CD8-positive, alpha-beta memory T cell (primary cell): ENCODE measurements around the gene GNE. TPM values are rescaled to one million over a fixed set of nuclear protein-coding genes. Genes with fewer than 3 reads are reported as not detected.
A peak's percentile ranks its signal among the peaks of the same experiment; 100 is the strongest.
"Not testable (repeated sequence)": the region's sequence is repeated elsewhere in the genome, so short reads cannot be mapped to it uniquely, and the experiment has no call there.

Experiments
- CTCF ChIA-PET: fragments of 350-600 bp; sonication (Branson Sonifier 250); formaldehyde crosslinking; loops from one replicate; lab custom pipeline; 2021; ENCODE audit warnings: antibody characterized with exemption; lab: Charles Lee
- POLR2A ChIA-PET: fragments of 350-600 bp; sonication (Branson Sonifier 250); formaldehyde crosslinking; loops from one replicate; lab custom pipeline; 2021; ENCODE audit warnings: antibody characterized with exemption; lab: Charles Lee
- DNase-seq, 5 donors: peaks; one replicate each; pipeline versions ENCODE4 v3.0.0 to v3.0.0-alpha.2; 2020 to 2022; ENCODE audit warnings: mixed read lengths in 1 of 5
- H3K27ac ChIP-seq: one replicate; pipeline ENCODE4 v1.7.0; 2013; ENCODE audit warnings: low read depth, mild to moderate bottlenecking, low read length, moderate library complexity
- H3K27me3 ChIP-seq: 2 replicates; pipeline ENCODE4 v1.7.0; 2013; ENCODE audit warnings: low read length, mild to moderate bottlenecking; ENCODE audit not compliant: insufficient read depth, poor library complexity, severe bottlenecking
- H3K36me3 ChIP-seq: 2 replicates; pipeline ENCODE4 v1.7.0; 2013; ENCODE audit warnings: mild to moderate bottlenecking, low read length, moderate library complexity; ENCODE audit not compliant: insufficient read depth
- H3K4me1 ChIP-seq: 2 replicates; pipeline ENCODE4 v1.7.0; 2013; ENCODE audit warnings: mild to moderate bottlenecking, low read length, moderate library complexity; ENCODE audit not compliant: insufficient read depth
- H3K4me3 ChIP-seq: 2 replicates; pipeline ENCODE4 v1.7.0; 2013; ENCODE audit warnings: mild to moderate bottlenecking, low read length
- H3K9me3 ChIP-seq: 2 replicates; pipeline ENCODE4 v1.7.0; 2013; ENCODE audit warnings: mild to moderate bottlenecking, low read length
- H3K27ac Mint-ChIP-seq, 8 donors: one replicate each; pipeline ENCODE4 v1.8.0; 2020 to 2021; ENCODE audit warnings: mixed read lengths in 8 of 8, mild to moderate bottlenecking in 6 of 8, inconsistent platforms in 3 of 8, moderate library complexity in 3 of 8
- H3K27me3 Mint-ChIP-seq, 2 donors: one replicate each; pipeline ENCODE4 v1.8.0; 2020 to 2021; ENCODE audit warnings: mixed read lengths in 2 of 2, mild to moderate bottlenecking in 1 of 2, moderate library complexity in 1 of 2
- H3K36me3 Mint-ChIP-seq, 3 donors: one replicate each; pipeline ENCODE4 v1.8.0; 2020 to 2021; ENCODE audit warnings: mixed read lengths in 3 of 3, inconsistent platforms in 1 of 3, mild to moderate bottlenecking in 1 of 3
- H3K4me1 Mint-ChIP-seq, 3 donors: one replicate each; pipeline ENCODE4 v1.8.0; 2020 to 2021; ENCODE audit warnings: mixed read lengths in 3 of 3, inconsistent platforms in 1 of 3, mild to moderate bottlenecking in 1 of 3
- H3K4me3 Mint-ChIP-seq, 7 donors: one replicate each; pipeline ENCODE4 v1.8.0; 2020 to 2021; ENCODE audit warnings: mixed read lengths in 7 of 7, mild to moderate bottlenecking in 6 of 7, moderate library complexity in 4 of 7, inconsistent platforms in 2 of 7
- H3K9me3 Mint-ChIP-seq, 5 donors: one replicate each; pipeline ENCODE4 v1.8.0; 2020 to 2022; ENCODE audit warnings: mixed read lengths in 5 of 5, mild to moderate bottlenecking in 3 of 5, moderate library complexity in 2 of 5, inconsistent platforms in 1 of 5
- polyA plus RNA-seq: library from polyadenylated mRNA; unstranded; fragments of 300-500 nt; fragmentation: Illumina TruSeq; gene quantifications from one replicate; pipeline ENCODE4 v1.2.3, GENCODE V29; 2021
- total RNA-seq, 2 experiments: library from RNA; stranded (reverse); gene quantifications; one replicate each; pipeline ENCODE4 v1.2.3, GENCODE V29; 2021

Gene GNE
- total and polyA plus RNA-seq, 3 experiments from 2014 or later: 5.8 to 12.7 (median 11.6) TPM

- Mint-ChIP-seq H3K4me3 (peak overlapping the region in 1 of 7 donors; percentile 34), H3K36me3 (peaks cover 0 to 2% (median 0%) of the 10 kb centered on the region in 3 donors)
- CTCF ChIA-PET: no interaction called here
Measured at GRCh38 chr9:36264896-36265295, 6.6 kb upstream of the GNE start.

GRCh38 chr9:36263683-36264082 is 5.4 kb upstream of the GNE start:
- H3K9me3 ChIP-seq: no peaks in the 10 kb centered on the region
- ChIA-PET POLR2A (no interaction called here), CTCF (no interaction called here)
- Mint-ChIP-seq H3K27me3 (no peaks in the 10 kb centered on the region), H3K4me1 (peaks cover 2 to 3% (median 3%) of the 10 kb centered on the region in 3 donors), H3K4me3 (no peak overlapping the region), H3K9me3 (no peaks in the 10 kb centered on the region), H3K36me3 (peaks cover 0 to 2% (median under 1%) of the 10 kb centered on the region in 3 donors), H3K27ac (no peak overlapping the region)
- no peak overlapping the region for H3K27ac ChIP-seq
- H3K4me1 ChIP-seq: no peaks in the 10 kb centered on the region
- H3K36me3 ChIP-seq: no peaks in the 10 kb centered on the region
- no peak for DNase-seq
- H3K27me3 ChIP-seq: no peaks in the 10 kb centered on the region
- no peak overlapping the region for H3K4me3 ChIP-seq

More at GRCh38 chr9:36264896-36265295, 6.6 kb upstream of the GNE start:
- POLR2A ChIA-PET: no interaction called here
- Histone ChIP-seq H3K27ac (no peak overlapping the region), H3K4me3 (no peak overlapping the region), H3K4me1 (no peaks in the 10 kb centered on the region), H3K36me3 (no peaks in the 10 kb centered on the region), H3K27me3 (no peaks in the 10 kb centered on the region), H3K9me3 (no peaks in the 10 kb centered on the region)
- Mint-ChIP-seq H3K27ac (peak overlapping the region in 1 of 8 donors; percentile 68), H3K4me1 (no peaks in the 10 kb centered on the region), H3K9me3 (no peaks in the 10 kb centered on the region), H3K27me3 (no peaks in the 10 kb centered on the region)
- DNase-seq: no peak

GRCh38 chr9:36258996-36259533 is 817 bp upstream of the GNE start:
- no peak for DNase-seq
- CTCF ChIA-PET: interaction anchor here (1.1 to 2.3 kb wide), 3 partner anchors 10 to 70 kb away, joined by 4 to 8 read pairs (median 5); no protein-coding TSS in a partner anchor

GRCh38 chr9:36251428-36251827 is 6.8 kb downstream of the GNE start:
- Mint-ChIP-seq H3K4me3 (no peak overlapping the region), H3K9me3 (no peaks in the 10 kb centered on the region), H3K27me3 (no peaks in the 10 kb centered on the region), H3K4me1 (peaks cover 14 to 29% (median 16%) of the 10 kb centered on the region in 3 donors), H3K27ac (peak overlapping the region in 1 of 8 donors; percentile 7), H3K36me3 (peaks cover 0 to 24% (median 0%) of the 10 kb centered on the region in 3 donors)
- ChIA-PET POLR2A (no interaction called here), CTCF (interaction anchor here (2.5 kb wide), 1 partner anchor 77 kb away, joined by 7 read pairs; no protein-coding TSS in a partner anchor)
- no peak for DNase-seq
- Histone ChIP-seq H3K4me1 (peaks cover under 1% of the 10 kb centered on the region), H3K4me3 (no peak overlapping the region), H3K9me3 (no peaks in the 10 kb centered on the region), H3K27ac (no peak overlapping the region), H3K36me3 (no peaks in the 10 kb centered on the region), H3K27me3 (no peaks in the 10 kb centered on the region)

More at GRCh38 chr9:36258996-36259533, 817 bp upstream of the GNE start:
- H3K27me3 ChIP-seq: no peaks in the 10 kb centered on the region
- Mint-ChIP-seq H3K9me3 (no peaks in the 10 kb centered on the region), H3K4me1 (peaks cover 13 to 25% (median 16%) of the 10 kb centered on the region in 3 donors), H3K4me3 (peak overlapping the region; percentile 92 to 99 (median 98)), H3K27me3 (no peaks in the 10 kb centered on the region), H3K36me3 (peaks cover 0 to 10% (median 0%) of the 10 kb centered on the region in 3 donors), H3K27ac (peak overlapping the region in 7 of 8 donors; percentile 89 to 98 (median 96))
- H3K9me3 ChIP-seq: no peaks in the 10 kb centered on the region
- H3K4me3 ChIP-seq: peak overlapping the region; percentile 94
- peaks cover 11% of the 10 kb centered on the region for H3K4me1 ChIP-seq
- POLR2A ChIA-PET: interaction anchor here (0.6 to 1.9 kb wide), 3 partner anchors 67 to 1932 kb away, joined by 3 to 11 read pairs (median 4); partner anchors contain the start of gene CLTA
- H3K36me3 ChIP-seq: no peaks in the 10 kb centered on the region
- H3K27ac ChIP-seq: peak overlapping the region; percentile 81

- Histone ChIP-seq H3K9me3 (no peaks in the 10 kb centered on the region), H3K27me3 (no peaks in the 10 kb centered on the region), H3K36me3 (no peaks in the 10 kb centered on the region), H3K27ac (no peak overlapping the region), H3K4me3 (no peak overlapping the region), H3K4me1 (no peaks in the 10 kb centered on the region)
- peak overlapping the region in 1 of 8 donors; percentile 0 for H3K27ac Mint-ChIP-seq
- H3K4me1 Mint-ChIP-seq: peaks cover 13 to 24% (median 20%) of the 10 kb centered on the region in 3 donors
- no peak for DNase-seq
- H3K4me3 Mint-ChIP-seq: peak overlapping the region in 1 of 7 donors; percentile 2
- H3K27me3 Mint-ChIP-seq: no peaks in the 10 kb centered on the region
- ChIA-PET CTCF (interaction anchor here (2.5 kb wide), 1 partner anchor 79 kb away, joined by 7 read pairs; no protein-coding TSS in a partner anchor), POLR2A (no interaction called here)
- H3K9me3 Mint-ChIP-seq: no peaks in the 10 kb centered on the region
- peaks cover 0 to 32% (median 0%) of the 10 kb centered on the region in 3 donors for H3K36me3 Mint-ChIP-seq
Measured at GRCh38 chr9:36250079-36250478, 8.2 kb downstream of the GNE start.

GRCh38 chr9:36249189-36249588 is 9.1 kb downstream of the GNE start:
- Mint-ChIP-seq H3K36me3 (peaks cover 0 to 34% (median 0%) of the 10 kb centered on the region in 3 donors), H3K4me3 (no peak overlapping the region), H3K4me1 (peaks cover 13 to 24% (median 20%) of the 10 kb centered on the region in 3 donors), H3K27me3 (no peaks in the 10 kb centered on the region), H3K27ac (no peak overlapping the region), H3K9me3 (no peaks in the 10 kb centered on the region)
- no peak overlapping the region for H3K4me3 ChIP-seq
- ChIA-PET CTCF (interaction anchor here (0.9 to 3.0 kb wide), 4 partner anchors 9 to 80 kb away, joined by 3 to 22 read pairs (median 6); partner anchors contain the start of genes CLTA and GNE), POLR2A (no interaction called here)
- H3K9me3 ChIP-seq: no peaks in the 10 kb centered on the region
- H3K27me3 ChIP-seq: no peaks in the 10 kb centered on the region
- no peaks in the 10 kb centered on the region for H3K36me3 ChIP-seq
- no peak for DNase-seq
- H3K27ac ChIP-seq: no peak overlapping the region
- H3K4me1 ChIP-seq: no peaks in the 10 kb centered on the region

- ChIA-PET POLR2A (interaction anchor here (0.7 kb wide), 1 partner anchor 436 kb away, joined by 3 read pairs; the partner anchor contains the start of gene SPAG8), CTCF (interaction anchor here (0.7 to 3.0 kb wide), 5 partner anchors 10 to 81 kb away, joined by 3 to 22 read pairs (median 4); partner anchors contain the start of gene GNE)
- not testable (repeated sequence) for H3K27ac ChIP-seq, H3K9me3 ChIP-seq, H3K9me3 Mint-ChIP-seq, H3K4me3 ChIP-seq, H3K27me3 ChIP-seq, H3K27ac Mint-ChIP-seq, H3K4me1 ChIP-seq, H3K4me3 Mint-ChIP-seq, H3K36me3 ChIP-seq, H3K27me3 Mint-ChIP-seq
- DNase-seq: peak in 2 of 5 donors; percentile 24 to 25
- Mint-ChIP-seq H3K4me1 (peaks cover 13 to 24% (median 20%) of the 10 kb centered on the region in 3 donors), H3K36me3 (peaks cover 0 to 43% (median 2%) of the 10 kb centered on the region in 3 donors)
Measured at GRCh38 chr9:36248061-36248460, 10.2 kb downstream of the GNE start.

GRCh38 chr9:36247356-36247755 is 10.9 kb downstream of the GNE start:
- ChIA-PET POLR2A (no interaction called here), CTCF (interaction anchor here (0.7 to 3.0 kb wide), 3 partner anchors 38 to 81 kb away, joined by 3 to 22 read pairs (median 3); no protein-coding TSS in a partner anchor)
- no peaks in the 10 kb centered on the region for H3K9me3 Mint-ChIP-seq

More at GRCh38 chr9:36247356-36247755, 10.9 kb downstream of the GNE start:
- Mint-ChIP-seq H3K36me3 (peaks cover 0 to 47% (median 2%) of the 10 kb centered on the region in 3 donors), H3K27ac (peak overlapping the region in 1 of 8 donors; percentile 60), H3K4me3 (no peak overlapping the region), H3K4me1 (peaks cover 13 to 24% (median 20%) of the 10 kb centered on the region in 3 donors), H3K27me3 (no peaks in the 10 kb centered on the region)
- Histone ChIP-seq H3K27me3 (no peaks in the 10 kb centered on the region), H3K4me3 (no peak overlapping the region), H3K9me3 (no peaks in the 10 kb centered on the region), H3K27ac (no peak overlapping the region), H3K4me1 (no peaks in the 10 kb centered on the region), H3K36me3 (no peaks in the 10 kb centered on the region)
- no peak for DNase-seq
